ENCODE measurements around the gene KCTD16. TPM values are rescaled to one million over a fixed set of nuclear protein-coding genes. Genes with fewer than 3 reads are reported as not detected.

KCTD16 gene
- total and polyA plus RNA-seq, 2 donors from 2014 or later: 0.24 to 2.5 TPM

DNA sequence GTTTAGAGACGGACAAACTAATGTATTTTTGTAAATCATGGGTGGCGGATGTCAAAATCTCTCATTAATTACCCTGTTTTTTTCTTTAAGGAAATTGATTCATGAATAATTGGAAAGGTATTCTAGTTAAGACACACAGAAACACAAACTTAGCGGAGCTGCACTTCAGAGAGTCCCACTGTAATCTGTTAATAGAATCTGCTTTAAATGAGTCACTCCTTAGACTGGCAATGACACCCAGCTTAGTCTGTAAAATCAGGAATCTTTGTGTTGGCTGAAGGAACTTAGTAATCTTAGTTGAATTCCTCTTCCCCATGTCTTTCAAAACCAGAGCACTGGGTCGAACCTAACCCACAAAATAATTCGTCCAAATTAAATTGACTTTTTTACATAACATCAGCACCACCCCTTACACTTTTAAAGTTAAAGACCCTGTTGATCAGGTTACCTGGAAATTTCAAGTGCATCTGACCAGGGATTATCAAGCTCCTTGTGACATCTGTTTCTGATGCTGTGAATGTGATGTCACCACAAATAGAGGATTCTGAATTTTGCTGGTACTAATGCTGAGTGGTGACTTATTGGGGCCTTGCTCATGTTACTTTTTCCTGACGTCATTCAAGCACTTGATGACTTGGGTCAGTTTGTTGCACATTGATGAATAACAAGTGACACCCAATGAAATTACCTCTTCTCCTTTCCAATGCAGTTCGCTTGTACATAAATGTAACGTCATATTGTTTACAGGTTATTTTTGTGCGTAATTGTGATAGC is 313.6 kb downstream of the KCTD16 start:
- TF ChIP-seq, protein P1, sequence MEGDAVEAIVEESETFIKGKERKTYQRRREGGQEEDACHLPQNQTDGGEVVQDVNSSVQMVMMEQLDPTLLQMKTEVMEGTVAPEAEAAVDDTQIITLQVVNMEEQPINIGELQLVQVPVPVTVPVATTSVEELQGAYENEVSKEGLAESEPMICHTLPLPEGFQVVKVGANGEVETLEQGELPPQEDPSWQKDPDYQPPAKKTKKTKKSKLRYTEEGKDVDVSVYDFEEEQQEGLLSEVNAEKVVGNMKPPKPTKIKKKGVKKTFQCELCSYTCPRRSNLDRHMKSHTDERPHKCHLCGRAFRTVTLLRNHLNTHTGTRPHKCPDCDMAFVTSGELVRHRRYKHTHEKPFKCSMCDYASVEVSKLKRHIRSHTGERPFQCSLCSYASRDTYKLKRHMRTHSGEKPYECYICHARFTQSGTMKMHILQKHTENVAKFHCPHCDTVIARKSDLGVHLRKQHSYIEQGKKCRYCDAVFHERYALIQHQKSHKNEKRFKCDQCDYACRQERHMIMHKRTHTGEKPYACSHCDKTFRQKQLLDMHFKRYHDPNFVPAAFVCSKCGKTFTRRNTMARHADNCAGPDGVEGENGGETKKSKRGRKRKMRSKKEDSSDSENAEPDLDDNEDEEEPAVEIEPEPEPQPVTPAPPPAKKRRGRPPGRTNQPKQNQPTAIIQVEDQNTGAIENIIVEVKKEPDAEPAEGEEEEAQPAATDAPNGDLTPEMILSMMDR (IDR thresholded peaks at IDR 0.05; ENCODE audit: borderline replicate concordance, extremely low read depth, insufficient read depth): no peak
- H3K4me1 ChIP-seq (ENCODE audit: control insufficient read depth in 2 of 3, insufficient read depth in 2 of 3, low read depth in 1 of 3, low read length in 3 of 3): no peaks in the 10 kb centered on the region
- FAIRE-seq: no peak

DNA sequence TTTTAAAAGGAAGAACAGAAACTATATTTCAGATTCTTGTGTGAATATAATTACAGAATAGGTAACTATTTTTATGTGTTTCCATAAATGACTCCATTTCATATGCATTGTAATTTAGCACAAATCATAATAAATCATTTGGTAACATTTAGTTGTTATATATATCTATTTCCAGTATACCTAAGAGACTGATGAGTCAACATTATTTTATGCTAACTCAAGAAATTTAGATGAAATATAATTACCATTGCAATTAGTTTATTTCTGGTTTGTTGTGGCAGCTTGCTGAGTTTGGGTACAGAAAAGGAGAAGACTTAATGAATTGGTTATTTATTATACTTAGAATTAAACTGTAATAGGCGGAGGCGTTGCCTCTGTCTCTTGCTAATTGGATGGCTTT is 314.9 kb downstream of the KCTD16 start:
- Histone ChIP-seq H3K9me3 (ENCODE audit: control insufficient read depth in 2 of 3, insufficient read depth in 1 of 3, low read length in 3 of 3) (peaks cover 0 to 7% (median 0%) of the 10 kb centered on the region in 3 donors), H3K4me1 (ENCODE audit: control insufficient read depth in 2 of 3, insufficient read depth in 2 of 3, low read depth in 1 of 3, low read length in 3 of 3) (no peaks in the 10 kb centered on the region), H3K27me3 (ENCODE audit: control insufficient read depth, insufficient read depth, low read length) (no peaks in the 10 kb centered on the region), H3K4me3 (ENCODE audit: low read length in 3 of 3) (no peak overlapping the region), H3K9ac (ENCODE audit: low read length in 3 of 3) (no peak overlapping the region), H3K36me3 (ENCODE audit: control insufficient read depth in 2 of 3, insufficient read depth in 3 of 3, low read length in 3 of 3) (no peaks in the 10 kb centered on the region), H3K27ac (ENCODE audit: low read depth in 2 of 2, low read length in 2 of 2) (no peak overlapping the region)
- intact Hi-C loops (cut with DNase I): no loop called here
- no peak for FAIRE-seq
- TF ChIP-seq, protein P1 (IDR thresholded peaks at IDR 0.05; ENCODE audit: borderline replicate concordance, extremely low read depth, insufficient read depth): no peak
- no peak for DNase-seq

More for the DNA sequence above, 313.6 kb downstream of the KCTD16 start:
- H3K36me3 ChIP-seq (ENCODE audit: control insufficient read depth in 2 of 3, insufficient read depth in 3 of 3, low read length in 3 of 3): no peaks in the 10 kb centered on the region
- H3K9ac ChIP-seq (ENCODE audit: low read length in 3 of 3): no peak overlapping the region
- intact Hi-C loops (cut with DNase I): no loop called here
- no peak overlapping the region for H3K27ac ChIP-seq (ENCODE audit: low read depth in 2 of 2, low read length in 2 of 2)
- no peak for DNase-seq
- H3K27me3 ChIP-seq (ENCODE audit: control insufficient read depth, insufficient read depth, low read length): no peaks in the 10 kb centered on the region
- H3K9me3 ChIP-seq (ENCODE audit: control insufficient read depth in 2 of 3, insufficient read depth in 1 of 3, low read length in 3 of 3): no peaks in the 10 kb centered on the region
- H3K4me3 ChIP-seq (ENCODE audit: low read length in 3 of 3): no peak overlapping the region

DNA sequence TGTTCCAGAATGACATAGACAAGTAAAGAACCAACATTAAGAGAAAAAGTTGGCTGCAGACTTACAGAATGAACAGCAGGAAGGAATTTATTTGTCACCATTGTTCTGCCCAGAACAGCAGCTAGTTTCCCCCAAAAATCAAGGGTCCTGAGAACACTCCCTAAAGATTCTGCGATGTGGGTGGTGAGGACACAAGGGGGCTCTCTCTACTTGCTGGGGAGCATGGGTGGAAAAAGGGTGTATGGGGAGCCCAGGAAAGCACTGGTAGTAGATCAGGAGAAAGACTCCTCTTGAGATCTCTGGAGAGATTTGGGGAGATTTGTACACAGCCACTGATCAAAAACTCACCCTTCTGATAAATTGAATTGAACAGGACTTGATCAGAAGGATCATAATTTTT is 316.5 kb downstream of the KCTD16 start:
- peaks cover 0 to 9% (median 0%) of the 10 kb centered on the region in 3 donors for H3K9me3 ChIP-seq (ENCODE audit: control insufficient read depth in 2 of 3, insufficient read depth in 1 of 3, low read length in 3 of 3)
- FAIRE-seq: no peak
- TF ChIP-seq, protein P1 (IDR thresholded peaks at IDR 0.05; ENCODE audit: borderline replicate concordance, extremely low read depth, insufficient read depth): no peak
- no peak for DNase-seq
- no peak overlapping the region for H3K4me3 ChIP-seq (ENCODE audit: low read length in 3 of 3)
- H3K36me3 ChIP-seq (ENCODE audit: control insufficient read depth in 2 of 3, insufficient read depth in 3 of 3, low read length in 3 of 3): no peaks in the 10 kb centered on the region
- no peaks in the 10 kb centered on the region for H3K27me3 ChIP-seq (ENCODE audit: control insufficient read depth, insufficient read depth, low read length)
- intact Hi-C loops (cut with DNase I): no loop called here
- H3K27ac ChIP-seq (ENCODE audit: low read depth in 2 of 2, low read length in 2 of 2): no peak overlapping the region
- no peak overlapping the region for H3K9ac ChIP-seq (ENCODE audit: low read length in 3 of 3)
- no peaks in the 10 kb centered on the region for H3K4me1 ChIP-seq (ENCODE audit: control insufficient read depth in 2 of 3, insufficient read depth in 2 of 3, low read depth in 1 of 3, low read length in 3 of 3)
